Measurements from ENCODE around the gene MACC1. TPM values are rescaled to one million over a fixed set of nuclear protein-coding genes. Genes with fewer than 3 reads are reported as not detected.

Gene MACC1
- polyA plus RNA-seq, 1 donor (not counting 4 experiments of a cell fraction or from before 2014, with no cell fraction given) = 16.4 TPM

DNA sequence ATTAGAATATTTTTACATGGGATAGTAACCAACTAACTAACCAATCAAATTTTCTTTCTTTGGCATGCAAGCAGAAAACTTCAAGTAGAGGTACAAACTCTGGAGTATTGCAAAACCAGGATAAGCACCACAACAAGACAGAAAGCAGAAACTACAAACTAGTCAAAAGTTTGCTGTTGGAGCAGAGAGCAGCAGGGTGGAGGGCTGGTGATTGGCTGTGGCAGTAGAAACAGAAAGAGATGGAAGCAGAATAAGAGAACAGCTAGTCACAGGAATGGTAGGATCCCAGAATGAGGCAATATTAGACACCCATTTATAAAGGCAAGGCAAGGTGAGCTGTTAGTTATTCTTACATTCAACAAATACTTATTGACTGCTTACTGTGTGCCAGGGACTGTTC, 6.8 kb upstream of the MACC1 start:
- peaks cover 8% of the 10 kb centered on the region for H3K4me1 ChIP-seq (ENCODE audit: control insufficient read depth, extremely low read depth, insufficient read depth, low read length)
- H3K27ac ChIP-seq (ENCODE audit: control insufficient read depth, insufficient read depth, low read length) = no peak overlapping the region
- DNase-seq (ENCODE audit: low read depth, low spot score) (no peak), FAIRE-seq (no peak)
- TF ChIP-seq, protein P1, sequence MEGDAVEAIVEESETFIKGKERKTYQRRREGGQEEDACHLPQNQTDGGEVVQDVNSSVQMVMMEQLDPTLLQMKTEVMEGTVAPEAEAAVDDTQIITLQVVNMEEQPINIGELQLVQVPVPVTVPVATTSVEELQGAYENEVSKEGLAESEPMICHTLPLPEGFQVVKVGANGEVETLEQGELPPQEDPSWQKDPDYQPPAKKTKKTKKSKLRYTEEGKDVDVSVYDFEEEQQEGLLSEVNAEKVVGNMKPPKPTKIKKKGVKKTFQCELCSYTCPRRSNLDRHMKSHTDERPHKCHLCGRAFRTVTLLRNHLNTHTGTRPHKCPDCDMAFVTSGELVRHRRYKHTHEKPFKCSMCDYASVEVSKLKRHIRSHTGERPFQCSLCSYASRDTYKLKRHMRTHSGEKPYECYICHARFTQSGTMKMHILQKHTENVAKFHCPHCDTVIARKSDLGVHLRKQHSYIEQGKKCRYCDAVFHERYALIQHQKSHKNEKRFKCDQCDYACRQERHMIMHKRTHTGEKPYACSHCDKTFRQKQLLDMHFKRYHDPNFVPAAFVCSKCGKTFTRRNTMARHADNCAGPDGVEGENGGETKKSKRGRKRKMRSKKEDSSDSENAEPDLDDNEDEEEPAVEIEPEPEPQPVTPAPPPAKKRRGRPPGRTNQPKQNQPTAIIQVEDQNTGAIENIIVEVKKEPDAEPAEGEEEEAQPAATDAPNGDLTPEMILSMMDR (optimal IDR thresholded peaks at IDR 0.05 in 1 of 3, IDR thresholded peaks at IDR 0.05 in 1 of 3, conservative IDR thresholded peaks at IDR 0.05 in 1 of 3; ENCODE audit: extremely low read depth in 1 of 3, insufficient read depth in 2 of 3, low read length in 3 of 3) = no peak
- no peak for TF ChIP-seq EZH2 (IDR thresholded peaks at IDR 0.05; ENCODE audit: low read length)
- dilution Hi-C loops (cut with MboI; ENCODE audit: extremely low pct_ligation_motif_present, low sequenced_read_pairs) = no loop called here
- peak overlapping the region; percentile 27 for H2AFZ ChIP-seq (ENCODE audit: control insufficient read depth, low read length)
- H3K9me1 ChIP-seq (ENCODE audit: control insufficient read depth, extremely low read depth, insufficient read depth, low read length) = no peaks in the 10 kb centered on the region
- H3K27me3 ChIP-seq (ENCODE audit: control insufficient read depth, extremely low read depth, insufficient read depth, low read length) = no peaks in the 10 kb centered on the region
- H4K20me1 ChIP-seq (ENCODE audit: control insufficient read depth, extremely low read depth, insufficient read depth, low read length) = no peaks in the 10 kb centered on the region
- H3K79me2 ChIP-seq (ENCODE audit: control insufficient read depth, insufficient read depth, low read length) = no peaks in the 10 kb centered on the region
- H3K4me3 ChIP-seq (ENCODE audit: control insufficient read depth in 2 of 3, extremely low read depth in 1 of 3, insufficient read depth in 2 of 3, low read depth in 1 of 3, low read length in 3 of 3) = no peak overlapping the region
- no peak overlapping the region for H3K4me2 ChIP-seq (ENCODE audit: control insufficient read depth, extremely low read depth, insufficient read depth, low read depth, low read length)
- H3K9ac ChIP-seq (ENCODE audit: control insufficient read depth, extremely low read depth, insufficient read depth, low read length) = no peak overlapping the region
- H3K9me3 ChIP-seq (ENCODE audit: control insufficient read depth, low read depth, low read length) = no peaks in the 10 kb centered on the region
- no peaks in the 10 kb centered on the region for H3K36me3 ChIP-seq (ENCODE audit: control insufficient read depth in 2 of 2, extremely low read depth in 1 of 2, insufficient read depth in 2 of 2, low read length in 2 of 2)

DNA sequence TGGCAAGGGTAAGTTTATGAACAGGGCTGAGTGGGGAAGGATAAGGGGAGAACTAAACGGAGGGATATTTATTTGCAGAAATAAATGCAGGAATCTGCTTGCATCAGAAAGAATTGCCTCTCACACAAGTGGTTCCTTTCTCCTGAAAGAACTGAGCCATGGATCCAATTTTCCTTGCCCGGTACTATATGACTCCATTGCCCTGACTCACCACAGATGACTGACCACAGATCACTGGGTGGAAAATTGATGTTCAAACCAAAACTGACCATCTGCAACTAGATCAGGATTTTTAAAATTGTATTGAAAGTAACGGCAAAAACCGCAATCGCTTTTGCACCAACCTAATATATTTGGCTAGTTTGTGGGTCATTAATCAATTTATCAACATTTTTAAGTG, 6.2 kb upstream of the MACC1 start:
- no peak for TF ChIP-seq EZH2 (IDR thresholded peaks at IDR 0.05; ENCODE audit: low read length)
- TF ChIP-seq, protein P1 (optimal IDR thresholded peaks at IDR 0.05 in 1 of 3, IDR thresholded peaks at IDR 0.05 in 1 of 3, conservative IDR thresholded peaks at IDR 0.05 in 1 of 3; ENCODE audit: extremely low read depth in 1 of 3, insufficient read depth in 2 of 3, low read length in 3 of 3) = no peak
- dilution Hi-C loops (cut with MboI; ENCODE audit: extremely low pct_ligation_motif_present, low sequenced_read_pairs) = no loop called here
- no peaks in the 10 kb centered on the region for H3K36me3 ChIP-seq (ENCODE audit: control insufficient read depth in 2 of 2, extremely low read depth in 1 of 2, insufficient read depth in 2 of 2, low read length in 2 of 2)
- H3K27ac ChIP-seq (ENCODE audit: control insufficient read depth, insufficient read depth, low read length) = no peak overlapping the region
- H3K27me3 ChIP-seq (ENCODE audit: control insufficient read depth, extremely low read depth, insufficient read depth, low read length) = no peaks in the 10 kb centered on the region
- H3K4me1 ChIP-seq (ENCODE audit: control insufficient read depth, extremely low read depth, insufficient read depth, low read length) = peaks cover 12% of the 10 kb centered on the region
- H3K4me2 ChIP-seq (ENCODE audit: control insufficient read depth, extremely low read depth, insufficient read depth, low read depth, low read length) = no peak overlapping the region
- no peak overlapping the region for H2AFZ ChIP-seq (ENCODE audit: control insufficient read depth, low read length)
- no peak for DNase-seq (ENCODE audit: low read depth, low spot score)
- H3K9me3 ChIP-seq (ENCODE audit: control insufficient read depth, low read depth, low read length) = no peaks in the 10 kb centered on the region
- H3K79me2 ChIP-seq (ENCODE audit: control insufficient read depth, insufficient read depth, low read length) = no peaks in the 10 kb centered on the region
- H3K4me3 ChIP-seq (ENCODE audit: control insufficient read depth in 2 of 3, extremely low read depth in 1 of 3, insufficient read depth in 2 of 3, low read depth in 1 of 3, low read length in 3 of 3) = no peak overlapping the region
- H3K9ac ChIP-seq (ENCODE audit: control insufficient read depth, extremely low read depth, insufficient read depth, low read length) = no peak overlapping the region
- no peaks in the 10 kb centered on the region for H3K9me1 ChIP-seq (ENCODE audit: control insufficient read depth, extremely low read depth, insufficient read depth, low read length)
- H4K20me1 ChIP-seq (ENCODE audit: control insufficient read depth, extremely low read depth, insufficient read depth, low read length) = no peaks in the 10 kb centered on the region
- no peak for FAIRE-seq

Data from keratinocyte (primary cell).